HG03342 (cell line): ENCODE measurements around the gene ALPL.

Experiments used
- ATAC-seq: cut with Tn5 transposase; IDR thresholded peaks from one replicate; pipeline ENCODE4 v1.9.1; 2021; ENCODE audit warnings: mild to moderate bottlenecking, moderate library complexity; ENCODE audit not compliant: unreplicated experiment

Gene ALPL

GRCh38 chr1:21596174-21596573 is 87.0 kb downstream of the ALPL start:
- no peak for ATAC-seq

- ATAC-seq = no peak
Measured at GRCh38 chr1:21596628-21597027, 87.4 kb downstream of the ALPL start.

- no peak for ATAC-seq
Measured at GRCh38 chr1:21597753-21598152, 88.5 kb downstream of the ALPL start.

GRCh38 chr1:21598417-21598816 is 89.2 kb downstream of the ALPL start:
- no peak for ATAC-seq

GRCh38 chr1:21598904-21599303 is 89.7 kb downstream of the ALPL start:
- no peak for ATAC-seq

- no peak for ATAC-seq
Measured at GRCh38 chr1:21599402-21599801, 90.2 kb downstream of the ALPL start.

GRCh38 chr1:21601278-21602048 is 92.2 kb downstream of the ALPL start:
- ATAC-seq = no peak

GRCh38 chr1:21603177-21604138 is 94.2 kb downstream of the ALPL start:
- ATAC-seq = no peak

- ATAC-seq = no peak
Measured at GRCh38 chr1:21604208-21604957, 95.2 kb downstream of the ALPL start.

- ATAC-seq = no peak
Measured at GRCh38 chr1:21605012-21605715, 95.9 kb downstream of the ALPL start.

GRCh38 chr1:21605964-21606705 is 96.9 kb downstream of the ALPL start:
- ATAC-seq = no peak

GRCh38 chr1:21607549-21608529 is 98.6 kb downstream of the ALPL start:
- peak; percentile 74 for ATAC-seq

GRCh38 chr1:21608798-21609197 is 99.6 kb downstream of the ALPL start:
- no peak for ATAC-seq

GRCh38 chr1:21610027-21610426 is 100.8 kb downstream of the ALPL start:
- no peak for ATAC-seq

GRCh38 chr1:21610989-21611785 is 102.0 kb downstream of the ALPL start:
- ATAC-seq = no peak

- no peak for ATAC-seq
Measured at GRCh38 chr1:21612057-21612456, 102.8 kb downstream of the ALPL start.

GRCh38 chr1:21613072-21613867 is 104.0 kb downstream of the ALPL start:
- ATAC-seq = no peak
